HG02840 (cell line): ENCODE measurements around the gene FTH1.

Source experiments
- ATAC-seq: cut with Tn5 transposase; IDR thresholded peaks from one replicate; pipeline ENCODE4 v1.9.1; 2021; ENCODE audit warnings: mild to moderate bottlenecking, moderate library complexity, moderate number of reproducible peaks; ENCODE audit not compliant: unreplicated experiment, low FRiP score

Gene FTH1

GRCh38 chr11:61951484-61952135 lies 15.8 kb downstream of the FTH1 start:
- ATAC-seq: no peak

- ATAC-seq: no peak
Observed at GRCh38 chr11:61950035-61950547, 17.3 kb downstream of the FTH1 start, which contains the start of gene BEST1. Gene BEST1, plus strand, starts transcription at chr11:61950351. Its CDS starts 1,456 bp downstream, at chr11:61951807.

- ATAC-seq: no peak
Observed at GRCh38 chr11:61949169-61950034, 18.0 kb downstream of the FTH1 start.

- no peak for ATAC-seq
Observed at GRCh38 chr11:61948505-61948904, 18.9 kb downstream of the FTH1 start.

GRCh38 chr11:61947486-61948210 lies 19.8 kb downstream of the FTH1 start:
- ATAC-seq: no peak

- ATAC-seq: no peak
Observed at GRCh38 chr11:61946894-61947293, 20.5 kb downstream of the FTH1 start.

GRCh38 chr11:61945191-61945590 lies 22.2 kb downstream of the FTH1 start:
- no peak for ATAC-seq

- no peak for ATAC-seq
Observed at GRCh38 chr11:61940466-61940865, 27.0 kb downstream of the FTH1 start.

- ATAC-seq: no peak
Observed at GRCh38 chr11:61935861-61936260, 31.6 kb downstream of the FTH1 start.

- ATAC-seq: no peak
Observed at GRCh38 chr11:61930933-61931332, 36.5 kb downstream of the FTH1 start.

GRCh38 chr11:61928606-61929005 lies 38.8 kb downstream of the FTH1 start:
- no peak for ATAC-seq

GRCh38 chr11:61927501-61927900 lies 39.9 kb downstream of the FTH1 start:
- no peak for ATAC-seq

- ATAC-seq: no peak
Observed at GRCh38 chr11:61926235-61926634, 41.2 kb downstream of the FTH1 start.

- no peak for ATAC-seq
Observed at GRCh38 chr11:61925736-61926135, 41.7 kb downstream of the FTH1 start.

GRCh38 chr11:61924064-61924455 lies 43.4 kb downstream of the FTH1 start:
- ATAC-seq: no peak

- no peak for ATAC-seq
Observed at GRCh38 chr11:61923166-61924063, 44.0 kb downstream of the FTH1 start.

GRCh38 chr11:61922539-61922938 lies 44.9 kb downstream of the FTH1 start:
- no peak for ATAC-seq

- no peak for ATAC-seq
Observed at GRCh38 chr11:61921446-61921845, 46.0 kb downstream of the FTH1 start.

GRCh38 chr11:61919705-61920631 lies 47.5 kb downstream of the FTH1 start:
- ATAC-seq: no peak
